Kidney glomerular epithelial cell (primary cell): Measurements from ENCODE around the gene KRT6B.
"Not testable (repeated sequence)": the region's sequence is repeated elsewhere in the genome, so short reads cannot be mapped to it uniquely, and the experiment has no call there.

Experiments
- DNase-seq: peaks from one replicate; lab custom pipeline; 2025; lab: John Stamatoyannopoulos, UW

The KRT6B gene

DNA sequence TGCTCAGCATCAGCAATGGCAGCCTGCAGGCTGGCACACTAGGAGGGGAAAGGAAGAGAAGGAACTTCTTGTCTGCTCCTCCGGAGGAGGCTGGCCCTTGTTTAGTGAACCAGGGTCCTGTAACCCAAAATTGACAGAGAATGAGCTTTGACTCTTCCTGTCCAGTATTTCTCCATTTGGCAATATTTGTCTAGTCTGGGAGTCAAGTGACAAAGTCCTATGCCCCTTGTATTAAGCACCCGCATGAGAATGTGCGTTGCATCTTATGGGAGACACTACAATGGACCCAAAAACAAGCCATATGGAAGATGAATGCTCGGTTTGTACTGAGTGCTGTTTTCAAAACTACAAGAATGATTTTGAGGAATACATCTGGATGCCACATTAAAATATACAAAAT, 17.9 kb upstream of the KRT6B start:
- no peak for DNase-seq

DNA sequence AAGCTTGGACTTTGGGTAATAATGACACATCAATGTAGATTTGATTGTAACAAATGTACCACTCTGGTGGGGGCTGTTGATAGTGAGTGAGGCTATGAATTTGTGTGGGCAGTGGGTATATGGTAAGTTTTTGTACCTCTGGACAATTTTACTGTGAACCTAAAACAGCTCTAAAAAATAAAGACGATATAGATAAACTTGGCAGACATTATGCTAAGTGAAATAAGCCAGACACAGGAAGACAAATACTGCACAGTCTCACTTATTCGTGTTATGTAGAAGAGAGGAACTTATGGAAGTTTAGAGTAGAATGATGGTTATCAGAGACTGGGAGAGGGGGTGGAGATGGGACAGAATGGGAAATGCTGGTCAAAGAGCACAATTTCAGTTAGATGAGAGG, 13.0 kb upstream of the KRT6B start:
- DNase-seq = no peak

DNA sequence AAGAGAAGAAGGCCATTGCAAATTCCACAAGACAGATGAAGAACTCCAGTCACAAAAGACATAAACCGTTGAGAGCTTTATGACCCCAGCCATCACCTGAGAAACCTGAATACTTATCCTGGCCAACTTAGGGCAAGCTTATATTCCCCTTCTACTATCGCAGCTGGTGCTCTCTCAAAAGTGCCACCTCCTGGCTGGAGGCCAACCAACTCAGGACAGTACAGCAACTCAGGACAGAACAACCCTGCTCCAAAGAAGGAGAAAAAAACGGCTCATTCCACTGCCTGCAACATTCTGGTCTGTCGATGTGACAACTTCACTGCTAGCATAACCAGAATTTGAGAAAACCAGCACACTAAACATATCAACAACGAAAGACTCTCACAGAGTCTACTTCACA, 9.7 kb upstream of the KRT6B start:
- no peak for DNase-seq

DNA sequence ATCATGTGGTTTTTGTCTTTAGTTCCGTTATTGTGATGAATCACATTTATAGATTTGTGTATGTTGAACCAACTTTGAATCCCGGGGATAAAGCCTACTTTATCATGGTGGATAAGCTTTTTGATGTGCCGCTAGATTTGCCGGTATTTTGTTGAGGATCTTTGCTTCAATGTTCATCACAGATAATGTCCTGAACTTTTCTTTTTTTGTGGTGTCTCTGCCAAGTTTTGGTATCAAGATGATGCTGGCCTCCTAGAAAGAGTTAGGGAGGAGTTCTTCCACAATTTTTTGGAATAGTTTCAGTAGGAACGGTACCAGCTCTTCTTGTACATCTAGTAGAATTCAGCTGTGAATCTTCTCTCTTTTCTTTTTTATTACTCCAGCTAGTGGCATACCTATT, 6.9 kb upstream of the KRT6B start:
- no peak for DNase-seq

DNA sequence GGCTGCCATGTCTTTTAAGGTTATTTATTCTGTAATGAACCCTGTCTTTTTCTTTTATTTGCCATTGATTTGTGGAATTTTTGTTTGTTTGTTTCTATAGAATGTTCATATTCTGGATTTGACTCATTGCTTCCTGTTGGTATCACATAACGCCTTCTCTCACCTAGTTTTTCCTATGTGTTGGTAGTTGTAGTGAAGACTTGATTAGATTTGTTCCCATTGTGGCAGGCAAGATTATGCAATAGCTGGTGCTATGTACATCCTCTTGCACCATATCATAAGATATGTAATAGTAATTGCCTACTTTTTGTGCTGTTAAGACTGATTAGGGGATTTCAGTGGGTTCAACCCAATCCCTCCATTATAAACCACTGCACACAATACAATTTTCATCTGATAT, 3.9 kb upstream of the KRT6B start:
- no peak for DNase-seq

DNA sequence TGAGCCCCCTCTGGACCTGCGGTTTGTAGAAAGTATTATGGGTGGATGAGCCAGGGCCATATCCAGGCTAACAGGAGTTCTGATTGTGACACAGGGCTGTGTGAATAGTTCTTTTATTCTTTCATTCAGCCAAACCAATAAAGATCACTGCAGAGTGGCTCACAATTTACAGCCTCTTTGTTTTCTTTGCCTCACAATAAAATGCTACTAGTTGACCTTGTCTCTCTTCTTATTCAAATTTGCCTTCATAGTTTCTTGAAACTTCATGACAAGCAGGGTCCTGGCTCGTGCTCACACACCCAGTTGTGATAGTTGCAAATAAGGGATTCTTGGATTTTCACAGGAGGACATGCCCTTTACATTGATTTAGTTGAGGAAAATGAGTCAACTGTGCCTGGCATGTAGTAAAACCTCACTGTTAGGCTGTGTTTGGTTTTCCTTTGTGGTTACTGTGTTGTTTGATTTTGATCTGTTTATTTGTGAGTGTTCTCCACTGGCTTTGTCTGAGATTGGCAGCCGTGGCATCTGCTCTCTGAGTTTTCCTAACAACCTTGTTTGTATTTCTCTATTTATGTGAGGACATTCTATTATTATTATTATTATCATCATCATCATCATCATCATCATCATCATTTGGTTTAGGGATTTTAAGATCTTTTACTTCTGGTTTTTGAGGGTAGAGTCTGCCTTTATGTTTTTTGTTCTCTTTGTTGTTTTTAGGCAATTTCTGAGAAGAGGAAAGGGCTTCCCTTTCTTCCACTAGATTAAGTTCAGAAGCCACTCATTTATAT, 2.7 kb upstream of the KRT6B start:
- no peak for DNase-seq

DNA sequence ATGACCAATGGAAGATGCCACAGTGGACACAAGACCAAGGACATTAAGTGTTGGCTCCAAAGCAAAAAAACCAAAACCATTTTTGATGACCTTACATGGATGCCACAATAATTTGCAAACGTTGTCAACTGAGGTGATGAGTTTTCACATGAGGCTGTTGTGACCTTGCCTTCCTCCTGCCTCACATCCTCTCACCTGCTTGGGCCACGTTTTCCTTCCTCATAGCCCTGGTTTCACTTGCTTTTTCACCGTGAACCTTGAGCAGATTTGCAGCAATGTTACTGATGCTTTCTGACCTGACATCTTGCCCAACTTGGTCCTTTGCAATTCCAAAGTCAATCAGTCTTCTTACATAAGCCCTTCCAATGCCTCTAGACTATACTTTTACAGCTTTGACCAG, 3.7 kb downstream of the KRT6B start:
- no peak for DNase-seq

DNA sequence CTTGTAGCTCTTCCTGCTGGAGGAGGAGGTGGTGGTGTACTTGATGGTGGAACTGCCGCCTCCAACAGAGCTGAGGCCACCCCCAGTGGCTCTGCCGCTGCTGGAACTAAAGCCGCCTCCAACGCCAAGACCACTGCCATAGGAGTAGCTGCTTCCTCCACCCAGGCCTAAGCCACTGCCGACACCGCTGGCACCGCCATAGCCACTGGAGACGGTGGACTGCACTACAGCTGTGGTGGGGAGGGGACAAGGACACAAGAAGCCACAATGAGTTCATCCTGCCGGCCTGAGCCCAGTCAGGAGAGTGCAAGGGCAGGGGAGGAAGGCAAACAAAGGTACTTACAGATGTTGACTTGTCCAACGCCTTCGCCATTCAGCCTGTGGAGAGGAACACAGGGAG, 4.8 kb downstream of the KRT6B start:
- not testable (repeated sequence) for DNase-seq

DNA sequence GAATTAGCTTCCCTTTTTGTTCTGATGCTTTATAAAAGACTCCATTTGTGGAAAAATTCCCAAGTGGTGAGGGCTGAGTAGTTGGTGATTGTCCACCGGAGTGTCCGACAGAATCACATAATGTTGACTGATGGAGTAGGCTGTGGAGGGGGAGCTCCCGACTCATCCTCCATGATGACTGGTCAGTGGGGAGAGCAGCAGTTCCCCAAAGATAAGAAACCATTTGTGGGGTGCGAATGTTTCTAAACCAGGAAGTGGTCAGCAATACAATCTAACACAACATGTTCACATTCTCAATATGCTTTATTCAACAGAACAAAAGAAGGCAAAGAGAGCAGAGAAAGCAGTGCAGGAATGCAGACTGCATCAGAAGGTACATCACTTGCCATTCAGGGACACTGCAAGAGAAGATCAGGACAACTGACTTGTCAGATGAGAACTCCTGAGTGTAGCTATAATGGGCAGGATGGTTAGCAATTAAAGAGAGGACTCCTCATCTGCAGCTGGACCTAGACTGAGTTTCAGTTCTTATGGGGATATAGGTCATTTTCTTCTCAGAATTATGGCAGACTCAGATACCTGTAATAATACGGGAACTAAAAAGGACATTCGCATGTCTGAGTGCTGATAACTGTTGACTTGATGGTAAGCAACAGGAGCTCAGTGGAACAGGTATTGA, 5.4 kb downstream of the KRT6B start:
- DNase-seq = no peak

DNA sequence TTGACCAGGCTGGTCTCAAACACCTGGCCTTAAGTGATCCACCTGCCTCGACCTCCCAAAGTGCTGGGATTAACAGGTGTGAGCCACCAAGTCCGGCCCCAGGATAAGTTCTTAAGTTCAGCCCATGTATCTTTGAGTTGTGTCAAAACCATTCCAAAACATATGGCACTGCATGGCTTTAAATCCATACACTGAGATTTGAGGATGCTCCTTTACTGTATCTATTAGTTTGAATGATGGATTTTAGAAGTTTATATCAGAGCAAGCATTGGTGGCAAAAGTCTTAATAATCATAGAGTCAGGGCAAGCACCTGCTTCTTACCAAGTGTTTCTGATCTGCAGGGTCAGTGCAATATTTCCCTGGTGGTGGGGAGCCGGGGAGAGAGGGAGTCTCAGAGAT, 6.1 kb downstream of the KRT6B start:
- no peak for DNase-seq

DNA sequence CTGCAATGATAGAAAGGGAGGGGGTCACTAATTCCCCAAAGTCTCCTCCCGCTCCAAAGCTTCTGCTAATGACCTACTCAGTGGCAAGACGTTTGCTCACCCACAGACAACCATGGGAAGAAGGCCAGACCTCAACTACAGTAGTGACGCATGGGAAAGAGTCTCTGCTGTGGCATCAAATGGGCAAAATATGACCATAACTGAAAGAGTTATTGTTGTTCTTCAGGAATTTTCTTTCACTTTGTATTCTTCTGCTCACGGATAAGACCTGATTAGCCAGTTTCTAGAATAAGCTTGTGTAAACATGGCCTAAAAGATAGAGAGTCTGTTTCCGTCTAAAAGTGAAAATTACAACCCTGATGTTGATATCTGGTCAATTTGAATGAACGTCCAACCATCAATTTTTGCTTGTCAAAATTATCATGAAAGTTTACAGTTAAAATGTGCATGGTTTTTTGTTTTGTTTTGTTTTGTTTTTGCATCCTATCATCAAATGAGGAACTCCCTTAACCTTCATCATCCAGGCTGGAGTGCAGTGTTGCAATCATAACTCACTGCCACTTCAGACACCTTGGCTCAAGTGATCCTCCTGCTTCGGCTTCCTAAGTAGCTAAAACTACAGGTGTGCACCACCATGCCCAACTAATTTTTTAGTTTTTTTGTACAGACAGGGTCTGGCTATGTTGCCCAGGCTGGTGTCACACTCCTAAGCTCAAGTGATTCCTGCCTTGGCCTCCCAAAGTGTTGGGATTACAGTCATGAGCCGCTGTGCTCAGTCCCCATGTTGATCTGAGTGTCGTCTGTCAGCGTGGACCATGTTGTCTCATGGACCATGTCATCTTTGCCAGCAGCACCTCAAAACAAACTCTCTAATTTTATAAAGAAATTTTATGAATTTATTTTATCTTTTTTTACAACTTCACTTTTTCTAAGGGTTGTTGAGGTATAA, 7.0 kb downstream of the KRT6B start:
- no peak for DNase-seq

DNA sequence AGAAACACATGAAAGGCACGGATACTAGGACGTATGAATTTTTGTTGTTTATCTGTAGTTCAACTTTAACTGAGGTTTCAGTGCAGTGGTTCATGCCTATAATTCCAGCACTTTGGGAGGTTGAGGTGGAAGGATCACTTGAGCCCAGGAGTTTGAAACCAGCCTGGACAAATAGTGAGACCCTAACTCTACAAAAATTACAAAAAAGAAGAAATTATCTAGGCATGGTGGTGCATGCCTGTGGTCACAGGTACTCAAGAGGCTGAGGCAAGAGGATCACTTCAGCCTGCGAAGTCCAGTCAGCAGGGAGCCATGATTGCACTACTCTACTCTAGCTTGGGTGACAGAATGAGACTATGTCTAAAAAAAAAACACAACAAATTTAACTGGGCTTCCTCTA, 8.0 kb downstream of the KRT6B start:
- no peak for DNase-seq

DNA sequence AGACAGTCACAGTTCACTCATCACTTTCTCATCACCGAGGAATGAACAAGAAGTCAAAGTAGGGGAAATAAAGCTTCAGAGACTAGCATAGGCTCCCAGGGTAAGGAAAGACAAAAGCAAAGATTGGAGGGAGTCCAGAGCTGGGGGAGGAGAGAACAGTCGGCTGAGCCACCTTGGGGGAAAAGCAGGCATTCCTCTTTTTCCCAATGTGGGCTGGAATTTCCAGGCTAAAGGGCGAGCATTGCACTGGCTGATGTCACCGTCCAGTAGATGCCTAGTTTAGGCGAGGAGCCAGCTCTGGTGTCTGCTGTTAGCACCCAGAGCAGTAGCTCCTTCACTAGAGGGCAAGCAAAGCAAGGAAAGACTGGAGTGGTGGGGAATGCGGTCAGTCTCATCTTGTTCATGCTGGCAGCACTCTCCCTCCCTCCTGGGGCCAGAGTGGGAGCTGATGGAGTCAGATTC, 9.3 kb downstream of the KRT6B start:
- peak; percentile 96 for DNase-seq

DNA sequence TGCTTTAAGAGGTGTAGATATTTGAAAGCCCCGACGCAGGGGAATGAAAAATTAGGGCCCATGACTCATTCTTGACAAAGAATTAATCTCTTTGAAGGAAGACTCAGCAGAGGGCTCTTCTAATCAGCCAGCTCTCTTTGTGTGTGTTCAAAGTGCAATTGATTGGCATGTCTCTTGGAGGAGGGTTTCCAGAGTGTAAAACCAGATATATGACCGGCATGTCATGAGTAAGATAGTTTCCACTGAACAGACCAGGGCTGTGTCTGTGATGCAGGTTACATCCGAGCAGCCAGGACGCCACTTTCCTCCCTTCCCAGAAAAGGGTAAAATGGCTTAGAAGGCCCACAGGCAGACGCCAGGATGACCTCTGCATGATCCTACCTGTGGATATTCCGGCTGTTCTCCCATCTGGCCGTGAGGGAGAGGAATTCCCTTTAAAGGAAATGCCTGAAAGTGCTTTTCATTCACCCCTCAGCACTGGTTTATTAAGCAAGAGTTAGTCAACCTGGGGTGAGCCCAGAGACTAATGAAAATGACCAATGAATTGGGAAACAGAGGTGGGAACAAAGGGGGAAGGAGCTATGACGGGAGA, 10.5 kb downstream of the KRT6B start:
- DNase-seq = no peak

DNA sequence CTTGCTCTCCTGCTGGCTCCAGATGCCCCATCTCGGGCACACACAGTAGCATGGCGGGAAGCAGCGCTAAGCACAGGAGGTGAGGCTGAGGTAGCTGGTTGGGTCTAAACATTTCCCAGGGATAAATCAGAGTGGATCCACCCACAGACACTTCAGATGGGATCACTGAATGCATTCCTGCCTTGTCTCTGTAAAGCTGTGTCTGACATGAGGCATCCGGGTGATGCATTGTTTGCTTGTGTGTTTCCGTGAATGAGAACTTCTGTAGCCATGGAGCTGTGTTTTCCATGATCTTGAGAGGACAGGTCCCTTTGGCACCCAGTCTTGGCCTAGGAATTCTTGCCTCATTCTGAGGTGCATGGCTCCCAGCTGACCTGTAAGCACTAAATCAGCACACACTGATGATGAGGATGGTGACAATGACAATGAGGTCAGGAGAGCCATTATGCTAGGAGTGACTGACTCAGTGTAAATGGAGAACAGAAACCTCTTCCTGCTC, 11.1 kb downstream of the KRT6B start:
- peak; percentile 60 for DNase-seq

DNA sequence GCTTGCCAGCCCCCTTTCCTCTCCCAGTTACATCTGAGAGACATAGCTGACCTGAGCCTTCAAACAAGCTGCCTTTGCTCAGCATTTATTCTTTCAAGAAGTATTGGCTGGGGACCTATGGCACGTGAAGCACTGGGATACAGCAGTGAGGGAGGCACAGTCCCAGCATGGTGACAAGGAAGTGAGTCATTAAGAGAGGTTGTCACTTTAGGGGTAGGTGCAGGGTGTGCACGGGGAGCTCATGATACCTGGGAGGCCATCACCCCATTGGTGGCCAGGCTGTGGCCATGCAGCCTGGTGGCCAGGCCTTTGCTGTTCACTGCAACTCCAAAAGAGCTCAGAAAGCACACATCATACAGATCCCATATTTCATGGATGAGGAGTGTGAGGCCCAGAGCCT, 12.1 kb downstream of the KRT6B start:
- no peak for DNase-seq

DNA sequence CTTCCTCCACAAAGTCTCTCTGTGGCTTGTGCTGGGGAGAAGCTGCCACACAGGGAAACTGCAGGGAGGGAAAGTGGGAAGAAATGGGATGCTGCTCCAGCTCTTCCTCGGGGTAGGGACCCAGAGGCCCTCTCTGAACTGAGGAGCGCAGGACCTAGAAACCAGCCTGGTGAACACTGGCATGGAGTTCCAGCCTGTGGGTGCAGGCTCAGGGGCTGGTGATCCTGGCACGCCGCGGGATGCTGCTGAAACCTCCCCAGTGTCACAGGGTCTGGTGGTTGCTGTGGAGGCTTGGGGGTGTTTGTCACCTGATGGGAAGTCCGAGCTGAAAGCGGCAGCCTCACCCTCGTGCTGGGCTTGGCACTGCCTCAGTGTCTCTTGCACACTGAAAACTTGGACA, 12.5 kb downstream of the KRT6B start:
- no peak for DNase-seq

DNA sequence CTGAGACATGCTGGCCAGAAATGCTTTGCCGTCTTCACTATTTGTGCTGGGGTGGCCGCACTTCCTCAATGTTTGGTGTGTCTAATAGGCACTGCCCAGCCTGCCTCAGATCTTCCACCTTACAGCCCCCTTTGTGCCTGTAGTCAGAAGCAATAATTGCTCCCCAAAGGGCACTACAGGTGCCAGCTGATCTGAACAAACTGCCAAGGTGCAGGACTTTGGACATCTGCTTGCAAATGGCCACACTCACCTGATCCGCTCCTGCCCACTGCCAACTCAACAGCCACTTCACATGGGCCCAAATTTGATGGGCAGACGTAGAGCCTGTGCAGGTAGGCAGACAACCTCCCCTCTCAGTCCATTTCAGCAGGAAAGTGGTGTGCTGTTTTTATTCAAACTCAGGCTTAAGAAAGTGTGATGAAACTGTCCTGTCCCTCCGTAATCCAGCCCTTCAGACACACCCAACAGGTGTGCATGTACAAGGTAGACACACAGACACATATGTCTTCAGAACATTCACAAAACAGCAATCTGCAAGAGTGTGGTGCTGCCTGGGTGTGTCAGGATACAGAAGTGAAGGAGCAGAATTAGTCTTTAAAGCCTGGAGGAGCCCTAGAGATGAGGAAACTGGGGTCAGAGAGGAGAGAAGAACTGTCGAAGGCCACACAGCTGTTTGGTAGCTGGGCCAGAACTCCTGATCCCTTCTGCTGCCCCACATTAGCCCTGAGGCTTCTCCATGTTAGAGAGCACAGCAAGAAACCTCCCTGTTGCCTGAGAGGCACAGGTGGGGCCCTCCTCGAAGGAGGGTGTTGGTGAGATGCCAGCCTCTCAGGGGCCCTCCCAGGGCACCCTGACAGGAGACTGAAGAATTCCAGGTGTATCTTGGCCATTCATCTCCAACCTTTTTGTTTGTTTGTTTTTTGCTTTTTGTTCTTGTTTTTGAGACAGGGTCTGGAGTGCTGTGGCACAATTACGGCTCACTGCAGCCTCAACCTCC, 13.3 kb downstream of the KRT6B start:
- DNase-seq = no peak

DNA sequence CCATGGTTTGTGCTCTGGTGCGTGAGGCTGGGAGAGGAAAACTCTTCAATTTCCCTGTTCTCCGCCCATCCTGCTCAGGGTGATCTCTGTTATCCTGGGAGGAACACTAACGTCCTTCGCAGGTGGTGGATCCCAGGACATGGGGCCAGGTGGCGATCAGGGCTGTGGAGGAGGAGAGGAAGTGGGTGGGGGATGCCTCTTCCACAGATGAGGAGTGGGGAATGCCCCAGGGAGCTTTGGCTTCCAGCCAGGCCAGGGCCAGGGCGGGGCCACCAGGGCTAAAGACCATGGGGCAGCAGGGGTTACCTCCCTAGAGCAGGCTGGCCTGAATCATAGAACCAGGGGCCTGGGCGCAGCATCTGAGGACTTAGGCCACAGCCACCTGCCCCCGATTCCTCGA, 14.4 kb downstream of the KRT6B start:
- DNase-seq = no peak

DNA sequence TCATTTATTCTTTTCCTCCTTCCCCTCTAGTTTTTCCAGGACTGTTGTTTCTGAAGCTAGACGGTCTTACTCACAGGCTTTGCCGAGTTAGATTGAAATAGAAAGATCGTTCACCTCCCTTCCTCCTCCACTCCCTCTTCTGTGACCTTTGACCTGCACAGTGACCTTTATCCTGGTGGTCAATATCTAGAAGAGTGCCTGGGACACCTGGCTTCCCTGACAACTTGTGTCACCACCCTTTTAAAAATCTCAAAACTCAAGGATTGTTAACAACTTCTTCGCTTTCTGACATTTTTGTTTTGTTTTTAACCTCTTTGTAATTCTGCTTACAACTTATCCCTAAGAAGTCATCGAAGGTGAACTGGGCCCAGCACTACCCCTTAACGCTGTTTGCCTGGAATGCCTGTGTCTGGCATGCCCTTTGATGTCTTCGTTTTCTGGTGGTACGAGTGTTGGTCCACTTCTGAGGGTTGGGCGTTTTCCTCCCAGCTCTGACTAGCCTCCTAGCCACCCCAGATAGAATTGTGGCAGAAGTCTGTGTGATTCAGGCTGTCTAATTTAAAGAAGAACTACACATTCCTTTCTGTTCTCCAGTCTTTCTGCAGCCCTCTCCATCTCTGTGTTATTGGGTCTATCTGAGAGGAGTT, 15.0 kb downstream of the KRT6B start:
- no peak for DNase-seq
